SK-N-SH treated with all-trans-retinoic acid at 6 μM for 48 hours (cell line): Measurements from ENCODE around the gene KMT2D.

ENCODE experiments used
- ATAC-seq: fragments of 200-7000 bp; cut with Tn5 transposase; 3 replicates; pipeline ENCODE4 v1.9.1; 2020; ENCODE audit warnings: mild to moderate bottlenecking, moderate library complexity
- ARNTL ChIP-seq: fragments of 450-650 bp; formaldehyde crosslinking; IDR thresholded peaks from 2 replicates; pipeline ENCODE4 v1.5.0; 2020; ENCODE audit warnings: low read depth, mild to moderate bottlenecking, moderate library complexity, borderline replicate concordance
- BACH2 ChIP-seq: fragments of 250-450 bp; sonication (Bioruptor Pico); IDR thresholded peaks from 2 replicates; pipeline ENCODE4 v1.9.0; 2021; ENCODE audit warnings: mild to moderate bottlenecking, borderline replicate concordance
- CREB5 ChIP-seq: fragments of 250-450 bp; sonication (Bioruptor Pico); IDR thresholded peaks from 2 replicates; pipeline ENCODE4 v1.5.1; 2020; ENCODE audit warnings: low read depth, mild to moderate bottlenecking, moderate library complexity
- CSDC2 ChIP-seq: fragments of 250-450 bp; sonication (Bioruptor Pico); IDR thresholded peaks from 2 replicates; pipeline ENCODE4 v1.5.0; 2020; ENCODE audit warnings: mild to moderate bottlenecking, moderate library complexity
- CSRNP3 ChIP-seq: fragments of 250-450 bp; sonication (Bioruptor Pico); IDR thresholded peaks from 2 replicates; pipeline ENCODE4 v1.5.1; 2021; ENCODE audit warnings: mild to moderate bottlenecking, moderate library complexity
- ESRRG ChIP-seq: fragments of 250-450 bp; sonication (Bioruptor Pico); IDR thresholded peaks from 2 replicates; pipeline ENCODE4 v1.6.1; 2021; ENCODE audit warnings: mild to moderate bottlenecking
- OSR1 ChIP-seq: fragments of 250-450 bp; sonication (Bioruptor Pico); IDR thresholded peaks from 2 replicates; pipeline ENCODE4 v1.8.0; 2022; ENCODE audit warnings: moderate library complexity, mild to moderate bottlenecking, inconsistent platforms
- PATZ1 ChIP-seq: fragments of 250-450 bp; sonication (Bioruptor Pico); IDR thresholded peaks from 2 replicates; pipeline ENCODE4 v1.8.0; 2020; ENCODE audit warnings: mild to moderate bottlenecking, moderate library complexity, borderline replicate concordance
- RARB ChIP-seq: fragments of 250-450 bp; sonication (Bioruptor Pico); IDR thresholded peaks from 2 replicates; pipeline ENCODE4 v1.8.0; 2021; ENCODE audit warnings: mild to moderate bottlenecking, moderate library complexity
- SNAI2 ChIP-seq: fragments of 250-450 bp; sonication (Bioruptor Pico); IDR thresholded peaks from 2 replicates; pipeline ENCODE4 v1.5.0; 2020; ENCODE audit warnings: mild to moderate bottlenecking, moderate library complexity
- TOX ChIP-seq: fragments of 250-450 bp; sonication (Bioruptor Pico); IDR thresholded peaks from 2 replicates; pipeline ENCODE4 v1.8.0; 2021; ENCODE audit warnings: mild to moderate bottlenecking, moderate library complexity, borderline replicate concordance
- ZC3H10 ChIP-seq: fragments of 250-450 bp; sonication (Bioruptor Pico); IDR thresholded peaks from 2 replicates; pipeline ENCODE4 v1.5.1; 2021; ENCODE audit warnings: mild to moderate bottlenecking, moderate library complexity
- ZFP3 ChIP-seq: fragments of 250-450 bp; sonication (Bioruptor Pico); IDR thresholded peaks from 2 replicates; pipeline ENCODE4 v1.5.0; 2020; ENCODE audit warnings: mild to moderate bottlenecking, moderate library complexity
- ZFP30 ChIP-seq: fragments of 450-650 bp; formaldehyde crosslinking; IDR thresholded peaks from 2 replicates; pipeline ENCODE4 v1.5.0; 2022; ENCODE audit warnings: mild to moderate bottlenecking, moderate library complexity
- ZNF565 ChIP-seq: fragments of 450-650 bp; formaldehyde crosslinking; conservative IDR thresholded peaks from 2 replicates; pipeline ENCODE4 v1.5.0; 2020; ENCODE audit warnings: low read depth, mild to moderate bottlenecking, moderate library complexity
- ZNF70 ChIP-seq: fragments of 450-650 bp; formaldehyde crosslinking; IDR thresholded peaks from 2 replicates; pipeline ENCODE4 v1.5.0; 2020; ENCODE audit warnings: mild to moderate bottlenecking, moderate library complexity
- ZNF8 ChIP-seq: fragments of 450-650 bp; formaldehyde crosslinking; IDR thresholded peaks from 2 replicates; pipeline ENCODE4 v1.5.0; 2020; ENCODE audit warnings: mild to moderate bottlenecking, moderate library complexity
- TF ChIP-seq, protein P1 (sequence below): fragments of 250-450 bp; sonication (Bioruptor Pico); IDR thresholded peaks from 2 replicates; pipeline ENCODE4 v1.8.0; 2021; ENCODE audit warnings: low read depth, mild to moderate bottlenecking, moderate library complexity, borderline replicate concordance
- TF ChIP-seq, protein P2 (sequence below): fragments of 250-450 bp; sonication (Bioruptor Pico); IDR thresholded peaks from 2 replicates; pipeline ENCODE4 v1.5.0; 2020; ENCODE audit warnings: mild to moderate bottlenecking, moderate library complexity

Gene KMT2D

DNA sequence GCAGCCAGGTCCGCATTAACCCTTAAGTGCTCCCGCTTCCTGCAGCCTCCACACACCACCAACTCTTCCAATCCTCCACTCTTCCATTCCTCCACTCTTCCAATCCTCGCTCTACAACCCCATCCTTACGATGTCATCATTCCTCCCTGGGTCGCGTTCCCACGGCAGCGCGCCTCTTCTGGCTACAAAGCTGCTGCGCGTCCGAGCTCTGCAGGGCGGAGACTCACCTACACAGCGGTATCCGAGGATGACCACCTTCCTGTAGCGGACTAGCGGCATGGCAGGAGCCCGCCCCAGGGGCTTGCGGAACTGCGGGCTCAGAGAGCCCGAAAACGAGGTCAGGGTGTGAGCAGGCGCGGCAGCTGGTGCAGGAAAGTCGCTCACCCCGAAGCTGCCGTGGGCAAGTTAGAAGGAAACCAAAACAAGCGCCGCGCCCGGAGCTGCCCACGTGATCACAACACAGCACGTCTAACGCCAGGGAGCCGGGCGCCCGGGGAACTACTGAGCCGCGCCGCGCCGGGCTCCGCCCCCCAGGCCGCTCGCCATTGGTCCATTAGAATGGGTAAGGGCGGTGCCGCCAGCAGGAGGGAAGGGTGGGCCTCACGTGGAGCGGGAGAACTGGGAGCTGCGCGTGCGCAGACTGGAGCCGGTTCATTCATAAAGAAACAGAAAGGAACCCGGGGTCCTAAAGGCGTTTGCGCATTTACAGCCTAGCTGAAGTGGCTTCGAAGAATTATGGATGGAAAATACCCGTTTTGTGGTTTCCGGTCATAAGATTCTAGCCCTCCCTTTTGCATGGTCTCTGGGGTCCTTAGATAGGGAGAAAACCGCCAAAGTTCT, 9.1 kb upstream of the KMT2D start, which contains the start of gene RHEBL1:
Gene RHEBL1 (minus strand): TSS at position 473 of the 840 bp plus-strand sequence. CDS start 194 bp downstream, at position 279.
- peak; percentile 99 for ATAC-seq
- TF ChIP-seq, protein P1, sequence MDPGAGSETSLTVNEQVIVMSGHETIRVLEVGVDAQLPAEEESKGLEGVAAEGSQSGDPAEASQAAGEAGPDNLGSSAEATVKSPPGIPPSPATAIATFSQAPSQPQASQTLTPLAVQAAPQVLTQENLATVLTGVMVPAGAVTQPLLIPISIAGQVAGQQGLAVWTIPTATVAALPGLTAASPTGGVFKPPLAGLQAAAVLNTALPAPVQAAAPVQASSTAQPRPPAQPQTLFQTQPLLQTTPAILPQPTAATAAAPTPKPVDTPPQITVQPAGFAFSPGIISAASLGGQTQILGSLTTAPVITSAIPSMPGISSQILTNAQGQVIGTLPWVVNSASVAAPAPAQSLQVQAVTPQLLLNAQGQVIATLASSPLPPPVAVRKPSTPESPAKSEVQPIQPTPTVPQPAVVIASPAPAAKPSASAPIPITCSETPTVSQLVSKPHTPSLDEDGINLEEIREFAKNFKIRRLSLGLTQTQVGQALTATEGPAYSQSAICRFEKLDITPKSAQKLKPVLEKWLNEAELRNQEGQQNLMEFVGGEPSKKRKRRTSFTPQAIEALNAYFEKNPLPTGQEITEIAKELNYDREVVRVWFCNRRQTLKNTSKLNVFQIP (CRISPR knock-in tag): no peak
- TF ChIP-seq SNAI2 (CRISPR knock-in tag) (no peak), TOX (CRISPR knock-in tag) (no peak), OSR1 (CRISPR knock-in tag) (no peak), ZNF8 (no peak), CSDC2 (CRISPR knock-in tag) (no peak), ZNF70 (CRISPR knock-in tag) (no peak), ZC3H10 (CRISPR knock-in tag) (no peak), ZFP3 (no peak), ZNF565 (CRISPR knock-in tag) (no peak), RARB (no peak), ESRRG (CRISPR knock-in tag) (no peak), ZFP30 (CRISPR knock-in tag) (no peak), BACH2 (no peak), CREB5 (no peak), PATZ1 (CRISPR knock-in tag) (no peak), ARNTL (CRISPR knock-in tag) (no peak)
- TF ChIP-seq, protein P2, sequence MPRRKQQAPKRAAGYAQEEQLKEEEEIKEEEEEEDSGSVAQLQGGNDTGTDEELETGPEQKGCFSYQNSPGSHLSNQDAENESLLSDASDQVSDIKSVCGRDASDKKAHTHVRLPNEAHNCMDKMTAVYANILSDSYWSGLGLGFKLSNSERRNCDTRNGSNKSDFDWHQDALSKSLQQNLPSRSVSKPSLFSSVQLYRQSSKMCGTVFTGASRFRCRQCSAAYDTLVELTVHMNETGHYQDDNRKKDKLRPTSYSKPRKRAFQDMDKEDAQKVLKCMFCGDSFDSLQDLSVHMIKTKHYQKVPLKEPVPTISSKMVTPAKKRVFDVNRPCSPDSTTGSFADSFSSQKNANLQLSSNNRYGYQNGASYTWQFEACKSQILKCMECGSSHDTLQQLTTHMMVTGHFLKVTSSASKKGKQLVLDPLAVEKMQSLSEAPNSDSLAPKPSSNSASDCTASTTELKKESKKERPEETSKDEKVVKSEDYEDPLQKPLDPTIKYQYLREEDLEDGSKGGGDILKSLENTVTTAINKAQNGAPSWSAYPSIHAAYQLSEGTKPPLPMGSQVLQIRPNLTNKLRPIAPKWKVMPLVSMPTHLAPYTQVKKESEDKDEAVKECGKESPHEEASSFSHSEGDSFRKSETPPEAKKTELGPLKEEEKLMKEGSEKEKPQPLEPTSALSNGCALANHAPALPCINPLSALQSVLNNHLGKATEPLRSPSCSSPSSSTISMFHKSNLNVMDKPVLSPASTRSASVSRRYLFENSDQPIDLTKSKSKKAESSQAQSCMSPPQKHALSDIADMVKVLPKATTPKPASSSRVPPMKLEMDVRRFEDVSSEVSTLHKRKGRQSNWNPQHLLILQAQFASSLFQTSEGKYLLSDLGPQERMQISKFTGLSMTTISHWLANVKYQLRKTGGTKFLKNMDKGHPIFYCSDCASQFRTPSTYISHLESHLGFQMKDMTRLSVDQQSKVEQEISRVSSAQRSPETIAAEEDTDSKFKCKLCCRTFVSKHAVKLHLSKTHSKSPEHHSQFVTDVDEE (CRISPR knock-in tag): no peak

DNA sequence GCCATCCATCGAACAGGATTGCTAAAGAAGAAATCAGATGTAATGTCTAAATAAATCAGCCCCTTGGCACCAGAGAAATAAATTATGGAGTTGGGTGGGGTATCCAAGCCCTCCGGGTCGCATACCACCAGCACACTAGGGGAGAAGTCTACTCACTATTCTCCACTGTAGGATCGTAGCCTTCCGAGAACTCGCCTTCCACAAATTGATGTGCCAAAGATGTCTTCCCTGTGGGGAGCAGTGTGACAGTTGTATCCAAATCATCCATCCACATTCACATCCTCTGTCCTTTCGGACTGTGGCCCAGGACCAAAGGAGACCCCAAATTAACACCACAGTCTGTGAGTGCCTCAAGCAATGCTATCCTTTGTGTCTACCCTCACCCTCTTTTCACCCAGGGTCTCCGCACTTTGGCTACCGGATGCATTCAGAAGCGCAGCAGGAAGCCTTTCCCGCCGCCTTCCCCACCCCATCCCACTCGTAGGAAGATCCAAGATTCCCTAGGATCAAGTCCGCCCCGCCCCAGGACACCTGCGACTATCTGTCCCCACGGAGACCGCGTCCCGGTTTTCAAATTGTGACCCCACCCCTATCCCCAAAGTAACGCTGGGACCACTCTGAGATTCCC, 8.4 kb upstream of the KMT2D start:
- peak; percentile 17 for ATAC-seq
- TF ChIP-seq, protein P1 (CRISPR knock-in tag): no peak
- no peak for TF ChIP-seq CSRNP3
- no peak for TF ChIP-seq ZFP30 (CRISPR knock-in tag)
